Measurements from ENCODE around the gene PRG2.

DNA sequence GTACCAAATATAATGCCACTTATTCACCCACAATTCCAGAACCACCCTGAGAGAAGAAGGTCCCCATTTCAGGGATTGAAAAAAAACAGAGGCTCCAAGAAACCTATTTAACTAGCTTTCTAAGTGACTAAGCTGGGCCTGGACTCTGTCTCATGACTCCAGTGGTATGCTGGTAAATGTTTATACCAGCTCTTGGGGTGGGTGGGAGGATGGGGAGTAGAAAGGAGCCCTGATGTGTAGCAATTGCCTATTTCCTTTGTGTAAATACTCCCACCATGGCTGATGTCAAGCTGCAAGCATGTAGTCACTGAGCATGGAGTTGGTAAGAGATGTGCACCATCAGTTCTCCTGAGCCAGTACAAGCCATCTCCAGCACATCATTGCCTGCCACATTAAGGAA, 12.3 kb downstream of the PRG2 start:
- TF ChIP-seq, protein P1, sequence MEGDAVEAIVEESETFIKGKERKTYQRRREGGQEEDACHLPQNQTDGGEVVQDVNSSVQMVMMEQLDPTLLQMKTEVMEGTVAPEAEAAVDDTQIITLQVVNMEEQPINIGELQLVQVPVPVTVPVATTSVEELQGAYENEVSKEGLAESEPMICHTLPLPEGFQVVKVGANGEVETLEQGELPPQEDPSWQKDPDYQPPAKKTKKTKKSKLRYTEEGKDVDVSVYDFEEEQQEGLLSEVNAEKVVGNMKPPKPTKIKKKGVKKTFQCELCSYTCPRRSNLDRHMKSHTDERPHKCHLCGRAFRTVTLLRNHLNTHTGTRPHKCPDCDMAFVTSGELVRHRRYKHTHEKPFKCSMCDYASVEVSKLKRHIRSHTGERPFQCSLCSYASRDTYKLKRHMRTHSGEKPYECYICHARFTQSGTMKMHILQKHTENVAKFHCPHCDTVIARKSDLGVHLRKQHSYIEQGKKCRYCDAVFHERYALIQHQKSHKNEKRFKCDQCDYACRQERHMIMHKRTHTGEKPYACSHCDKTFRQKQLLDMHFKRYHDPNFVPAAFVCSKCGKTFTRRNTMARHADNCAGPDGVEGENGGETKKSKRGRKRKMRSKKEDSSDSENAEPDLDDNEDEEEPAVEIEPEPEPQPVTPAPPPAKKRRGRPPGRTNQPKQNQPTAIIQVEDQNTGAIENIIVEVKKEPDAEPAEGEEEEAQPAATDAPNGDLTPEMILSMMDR (IDR thresholded peaks at IDR 0.05; ENCODE audit: low read depth, low read length): no peak
- TF ChIP-seq POLR2A (IDR thresholded peaks at IDR 0.05; ENCODE audit: extremely low read depth, insufficient read length) (no peak), MYC (IDR thresholded peaks at IDR 0.05; ENCODE audit: low read depth, low read length) (no peak)

All from NB4 (cell line).